ENCODE measurements around the gene KLHL14. TPM values are rescaled to one million over a fixed set of nuclear protein-coding genes. Genes with fewer than 3 reads are reported as not detected.
"Not testable (repeated sequence)": the region's sequence is repeated elsewhere in the genome, so short reads cannot be mapped to it uniquely, and the experiment has no call there.

Gene KLHL14
- total RNA-seq, 1 donor from 2014 or later, result 0.72 TPM

DNA sequence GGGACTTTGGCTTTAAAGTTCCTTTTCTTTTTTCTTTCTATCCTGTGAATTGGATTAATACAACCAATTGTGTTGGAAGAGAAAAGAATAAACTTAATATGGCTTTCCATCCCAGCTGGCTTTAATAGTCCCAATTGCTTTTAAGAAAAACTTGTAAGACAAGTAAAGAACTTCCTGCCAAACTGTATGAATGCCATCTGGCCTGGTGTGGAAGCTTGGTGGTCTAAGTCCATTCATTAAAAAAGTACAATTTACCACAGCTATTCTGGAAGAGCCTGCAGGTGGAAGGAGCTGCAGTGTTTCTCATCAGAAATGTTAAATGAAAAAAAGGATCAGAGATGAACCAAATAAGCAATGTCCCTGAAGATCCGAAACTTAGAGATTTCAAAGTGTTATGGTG, 103.9 kb downstream of the KLHL14 start:
- no peak overlapping the region for H3K27ac ChIP-seq
- no peaks in the 10 kb centered on the region for H3K36me3 ChIP-seq
- DNase-seq (no peak), ATAC-seq (no peak)
- no peaks in the 10 kb centered on the region for H3K9me3 ChIP-seq
- intact Hi-C loops (cut with DNase I), result no loop called here
- TF ChIP-seq, protein P1, sequence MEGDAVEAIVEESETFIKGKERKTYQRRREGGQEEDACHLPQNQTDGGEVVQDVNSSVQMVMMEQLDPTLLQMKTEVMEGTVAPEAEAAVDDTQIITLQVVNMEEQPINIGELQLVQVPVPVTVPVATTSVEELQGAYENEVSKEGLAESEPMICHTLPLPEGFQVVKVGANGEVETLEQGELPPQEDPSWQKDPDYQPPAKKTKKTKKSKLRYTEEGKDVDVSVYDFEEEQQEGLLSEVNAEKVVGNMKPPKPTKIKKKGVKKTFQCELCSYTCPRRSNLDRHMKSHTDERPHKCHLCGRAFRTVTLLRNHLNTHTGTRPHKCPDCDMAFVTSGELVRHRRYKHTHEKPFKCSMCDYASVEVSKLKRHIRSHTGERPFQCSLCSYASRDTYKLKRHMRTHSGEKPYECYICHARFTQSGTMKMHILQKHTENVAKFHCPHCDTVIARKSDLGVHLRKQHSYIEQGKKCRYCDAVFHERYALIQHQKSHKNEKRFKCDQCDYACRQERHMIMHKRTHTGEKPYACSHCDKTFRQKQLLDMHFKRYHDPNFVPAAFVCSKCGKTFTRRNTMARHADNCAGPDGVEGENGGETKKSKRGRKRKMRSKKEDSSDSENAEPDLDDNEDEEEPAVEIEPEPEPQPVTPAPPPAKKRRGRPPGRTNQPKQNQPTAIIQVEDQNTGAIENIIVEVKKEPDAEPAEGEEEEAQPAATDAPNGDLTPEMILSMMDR (IDR thresholded peaks at IDR 0.05), result no peak
- H3K27me3 ChIP-seq, result no peaks in the 10 kb centered on the region
- H3K4me3 ChIP-seq, result no peak overlapping the region
- H3K4me1 ChIP-seq, result no peaks in the 10 kb centered on the region

DNA sequence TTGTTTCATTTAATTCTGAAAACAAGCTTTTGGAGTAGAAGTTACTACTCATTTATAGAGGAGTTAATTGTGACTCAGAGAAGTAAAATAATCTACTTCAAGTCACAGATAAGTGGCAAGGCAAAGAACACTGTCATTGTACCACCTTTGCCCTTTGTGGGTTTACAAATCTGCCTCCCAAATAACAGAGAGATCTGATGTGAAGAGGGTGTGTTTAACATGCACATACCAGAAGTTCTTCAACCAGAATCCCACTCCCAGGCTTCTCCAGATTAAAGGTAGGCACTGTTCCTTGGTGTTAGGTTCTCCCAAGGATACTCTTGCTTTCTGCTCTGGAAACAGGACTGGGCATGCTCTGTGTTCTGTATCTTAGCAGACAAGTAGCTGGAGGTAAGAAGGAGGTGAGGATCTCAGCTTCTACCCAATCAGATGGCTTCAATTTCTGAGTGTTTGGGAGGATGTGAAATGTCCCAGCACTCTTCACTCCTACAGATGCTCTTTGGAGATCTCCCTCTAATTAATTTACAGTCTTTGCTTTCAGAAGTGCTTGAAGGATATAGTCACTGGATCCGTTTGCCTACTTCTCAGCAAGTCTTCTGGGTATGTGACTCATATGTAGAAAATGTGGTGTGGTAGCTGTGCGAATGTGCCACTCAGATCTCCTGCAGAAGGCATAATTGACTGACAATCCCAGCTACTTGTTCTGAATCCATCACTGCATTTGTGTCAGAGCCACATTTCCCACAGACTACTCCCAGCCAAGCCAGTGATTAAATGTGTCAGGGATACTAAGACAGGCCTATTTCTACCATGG, 111.1 kb downstream of the KLHL14 start:
- H3K36me3 ChIP-seq, result no peaks in the 10 kb centered on the region
- H3K4me3 ChIP-seq, result no peak overlapping the region
- H3K27me3 ChIP-seq, result no peaks in the 10 kb centered on the region
- ATAC-seq (no peak), DNase-seq (no peak)
- no peak overlapping the region for H3K27ac ChIP-seq
- TF ChIP-seq, protein P1 (IDR thresholded peaks at IDR 0.05), result no peak
- no peaks in the 10 kb centered on the region for H3K4me1 ChIP-seq
- no peaks in the 10 kb centered on the region for H3K9me3 ChIP-seq
- intact Hi-C loops (cut with DNase I), result no loop called here

DNA sequence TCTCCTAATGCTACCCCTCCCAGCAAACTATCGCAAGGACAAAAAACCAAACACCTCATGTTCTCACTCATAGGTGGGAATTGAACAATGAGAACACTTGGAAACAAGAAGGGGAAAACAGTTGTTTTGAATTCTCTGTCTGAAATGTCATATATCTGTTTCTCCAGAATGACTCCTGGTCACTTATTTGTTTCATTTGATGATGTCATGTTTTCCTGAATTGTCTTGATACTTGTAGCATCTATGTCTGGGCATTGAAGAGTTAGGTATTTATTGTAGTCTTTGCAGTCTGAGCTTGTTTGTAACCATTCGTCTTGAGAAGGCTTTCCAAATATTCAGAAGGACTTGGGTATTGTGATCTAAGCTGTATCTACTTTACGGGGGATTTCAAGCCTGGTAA, 118.3 kb downstream of the KLHL14 start:
- ATAC-seq; H3K27ac ChIP-seq; H3K36me3 ChIP-seq; intact Hi-C loops (cut with DNase I); H3K4me1 ChIP-seq; H3K9me3 ChIP-seq; H3K4me3 ChIP-seq; H3K27me3 ChIP-seq; DNase-seq: not testable (repeated sequence)

DNA sequence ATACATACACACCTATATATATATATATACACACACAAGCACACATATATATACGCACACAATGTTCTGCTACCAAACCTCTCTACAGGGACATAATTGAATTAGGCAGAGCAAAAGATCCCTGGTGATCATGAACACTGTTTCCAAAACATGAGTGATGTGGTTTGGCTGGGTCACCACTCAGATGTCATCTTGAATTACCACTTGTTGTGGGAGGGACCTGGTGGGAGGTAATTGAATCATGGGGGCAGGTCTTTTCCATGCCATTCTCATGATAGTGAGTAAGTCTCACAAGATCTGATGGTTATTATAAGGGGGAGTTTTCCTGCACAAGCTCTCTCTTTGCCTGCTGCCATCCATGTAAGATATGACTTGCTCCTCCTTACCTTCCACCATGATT, 135.2 kb downstream of the KLHL14 start:
- ATAC-seq; intact Hi-C loops (cut with DNase I); H3K4me3 ChIP-seq; H3K36me3 ChIP-seq; DNase-seq; H3K27me3 ChIP-seq; H3K27ac ChIP-seq; H3K9me3 ChIP-seq; H3K4me1 ChIP-seq: not testable (repeated sequence)

DNA sequence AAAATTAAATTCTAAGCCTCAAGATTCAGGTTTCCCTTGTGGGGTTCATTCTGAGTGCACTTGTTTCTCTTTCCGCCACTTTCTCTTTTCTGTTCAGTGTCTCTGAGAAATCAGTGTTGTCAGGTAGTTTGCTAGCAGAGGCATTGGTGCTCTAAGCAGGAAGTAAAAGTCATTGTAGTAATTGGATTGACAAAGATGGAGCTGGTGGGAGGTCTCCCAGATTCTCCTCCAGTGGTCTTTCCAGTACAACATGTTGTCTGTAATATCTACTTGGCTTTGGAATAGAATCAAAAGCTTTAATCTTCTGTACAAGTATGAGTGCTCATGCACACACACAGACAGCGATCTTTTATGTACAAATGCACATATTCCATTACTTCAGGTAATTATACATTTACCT, 135.6 kb downstream of the KLHL14 start:
- DNase-seq, result no peak
- intact Hi-C loops (cut with DNase I), result no loop called here
- no peaks in the 10 kb centered on the region for H3K36me3 ChIP-seq
- H3K27me3 ChIP-seq, result no peaks in the 10 kb centered on the region
- no peaks in the 10 kb centered on the region for H3K9me3 ChIP-seq
- no peak for ATAC-seq
- H3K4me1 ChIP-seq, result no peaks in the 10 kb centered on the region
- H3K4me3 ChIP-seq, result no peak overlapping the region
- TF ChIP-seq, protein P1 (IDR thresholded peaks at IDR 0.05), result no peak
- H3K27ac ChIP-seq, result no peak overlapping the region

DNA sequence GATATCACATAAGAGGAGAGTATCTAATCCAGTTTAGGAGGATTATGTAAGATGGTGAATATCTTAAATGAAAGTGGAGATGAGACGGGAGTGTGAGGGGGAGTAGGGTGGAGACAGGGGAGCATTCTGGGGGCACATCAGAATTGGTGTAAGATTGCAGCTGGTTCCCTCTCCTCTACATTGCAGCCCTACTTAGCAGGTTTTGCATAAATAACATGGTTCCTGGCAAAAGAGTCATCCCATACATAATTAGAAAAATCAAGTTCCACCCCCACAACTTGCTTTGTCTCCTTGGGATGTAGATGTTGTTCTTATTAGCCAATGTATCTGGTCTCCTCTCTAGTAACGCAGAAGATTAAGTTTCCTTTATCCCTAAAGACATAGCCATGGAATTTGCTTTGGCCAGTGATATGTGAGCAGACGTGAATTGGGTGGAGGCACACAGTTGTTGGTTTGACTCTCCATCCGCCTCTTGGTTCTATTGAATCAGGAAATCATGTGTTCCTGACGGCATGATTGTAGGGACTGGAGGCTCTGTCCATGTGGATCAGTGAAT, 137.9 kb downstream of the KLHL14 start:
- TF ChIP-seq, protein P1 (IDR thresholded peaks at IDR 0.05), result no peak
- H3K36me3 ChIP-seq, result no peaks in the 10 kb centered on the region
- H3K27me3 ChIP-seq, result no peaks in the 10 kb centered on the region
- H3K4me3 ChIP-seq, result no peak overlapping the region
- no peaks in the 10 kb centered on the region for H3K4me1 ChIP-seq
- ATAC-seq (no peak), DNase-seq (no peak)
- no peak overlapping the region for H3K27ac ChIP-seq
- no peaks in the 10 kb centered on the region for H3K9me3 ChIP-seq
- intact Hi-C loops (cut with DNase I), result no loop called here

Data from upper lobe of right lung (tissue), 1 donor.